Fibroblast of lung (primary cell): ENCODE data around the gene LBH.

Experiments
- EZH2 ChIP-seq: IDR thresholded peaks from 2 replicates; pipeline ENCODE4 v1.5.1; 2012; ENCODE audit warnings: low read length, control low read depth, mild to moderate bottlenecking; ENCODE audit errors: missing control alignments
- TF ChIP-seq, protein P1 (sequence below), 2 donors: IDR thresholded peaks in 1 of 2; conservative IDR thresholded peaks in 1 of 2; 1 replicate in 1 of 2; 2 replicates in 1 of 2; pipeline ENCODE4 v1.5.1; 2011 to 2012; ENCODE audit warnings: low read length in 2 of 2, control low read depth in 1 of 2, inconsistent platforms in 1 of 2, low read depth in 1 of 2, mild to moderate bottlenecking in 1 of 2

DNA sequence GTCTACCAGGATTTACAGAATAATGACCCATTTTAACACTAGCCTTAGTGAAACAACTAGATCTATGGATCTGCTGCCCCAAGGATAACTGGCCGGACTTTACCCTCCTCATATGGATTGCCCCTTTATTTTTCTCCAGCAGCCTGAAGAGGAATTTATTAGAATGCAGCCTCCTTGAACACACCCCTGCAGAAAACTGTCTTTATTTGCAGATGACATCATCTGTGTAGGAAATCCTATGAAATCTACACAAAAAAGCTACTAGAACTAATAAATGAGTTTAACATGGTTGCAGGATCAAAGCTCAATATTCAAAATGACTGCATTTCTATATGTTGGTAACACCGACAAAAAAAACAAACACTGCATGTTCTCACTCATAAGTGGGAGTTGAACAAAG, 29.6 kb downstream of the LBH start:
- TF ChIP-seq, protein P1, sequence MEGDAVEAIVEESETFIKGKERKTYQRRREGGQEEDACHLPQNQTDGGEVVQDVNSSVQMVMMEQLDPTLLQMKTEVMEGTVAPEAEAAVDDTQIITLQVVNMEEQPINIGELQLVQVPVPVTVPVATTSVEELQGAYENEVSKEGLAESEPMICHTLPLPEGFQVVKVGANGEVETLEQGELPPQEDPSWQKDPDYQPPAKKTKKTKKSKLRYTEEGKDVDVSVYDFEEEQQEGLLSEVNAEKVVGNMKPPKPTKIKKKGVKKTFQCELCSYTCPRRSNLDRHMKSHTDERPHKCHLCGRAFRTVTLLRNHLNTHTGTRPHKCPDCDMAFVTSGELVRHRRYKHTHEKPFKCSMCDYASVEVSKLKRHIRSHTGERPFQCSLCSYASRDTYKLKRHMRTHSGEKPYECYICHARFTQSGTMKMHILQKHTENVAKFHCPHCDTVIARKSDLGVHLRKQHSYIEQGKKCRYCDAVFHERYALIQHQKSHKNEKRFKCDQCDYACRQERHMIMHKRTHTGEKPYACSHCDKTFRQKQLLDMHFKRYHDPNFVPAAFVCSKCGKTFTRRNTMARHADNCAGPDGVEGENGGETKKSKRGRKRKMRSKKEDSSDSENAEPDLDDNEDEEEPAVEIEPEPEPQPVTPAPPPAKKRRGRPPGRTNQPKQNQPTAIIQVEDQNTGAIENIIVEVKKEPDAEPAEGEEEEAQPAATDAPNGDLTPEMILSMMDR (conservative IDR thresholded peaks at IDR 0.05 in 1 of 2, IDR thresholded peaks at IDR 0.05 in 1 of 2; ENCODE audit: low read depth in 1 of 2, low read length in 2 of 2) = no peak
- no peak for TF ChIP-seq EZH2
